ENCODE data around the gene NPC1.

NPC1 gene

GRCh38 chr18:23599809-23600208 lies 13.5 kb upstream of the NPC1 start:
- TF ChIP-seq CTCF (IDR thresholded peaks at IDR 0.05; ENCODE audit: low read depth, low read length, poor library complexity, severe bottlenecking) (no peak), EZH2phosphoT487 (IDR thresholded peaks at IDR 0.05; ENCODE audit: borderline replicate concordance, low read length) (no peak)
- Histone ChIP-seq H3K4me2 (ENCODE audit: low read length) (no peak overlapping the region), H3K27me3 (ENCODE audit: control insufficient read depth, low read length) (peaks cover 17% of the 10 kb centered on the region), H3F3A (ENCODE audit: control insufficient read depth, insufficient read depth) (no peaks in the 10 kb centered on the region), H3K9me3 (ENCODE audit: control insufficient read depth, insufficient read depth, low read length) (no peaks in the 10 kb centered on the region), H4K20me1 (ENCODE audit: control insufficient read depth, insufficient read depth, low read depth, low read length) (0 out of 2 replicates have a peak, but pooled peaks cover 2% of the 10 kb centered on the region), H3K4me3 (ENCODE audit: low read length) (no peak overlapping the region), H3K36me3 (ENCODE audit: control insufficient read depth, low read length) (no peaks in the 10 kb centered on the region), H3K4me1 (ENCODE audit: control insufficient read depth, low read length) (peaks cover 9% of the 10 kb centered on the region), H3K9me2 (replicated peaks; ENCODE audit: control insufficient read depth, low read length) (no peaks in the 10 kb centered on the region), H3K79me2 (ENCODE audit: control insufficient read depth, low read length) (no peaks in the 10 kb centered on the region), H3K27ac (ENCODE audit: low read depth, low read length) (no peak overlapping the region)

DNA sequence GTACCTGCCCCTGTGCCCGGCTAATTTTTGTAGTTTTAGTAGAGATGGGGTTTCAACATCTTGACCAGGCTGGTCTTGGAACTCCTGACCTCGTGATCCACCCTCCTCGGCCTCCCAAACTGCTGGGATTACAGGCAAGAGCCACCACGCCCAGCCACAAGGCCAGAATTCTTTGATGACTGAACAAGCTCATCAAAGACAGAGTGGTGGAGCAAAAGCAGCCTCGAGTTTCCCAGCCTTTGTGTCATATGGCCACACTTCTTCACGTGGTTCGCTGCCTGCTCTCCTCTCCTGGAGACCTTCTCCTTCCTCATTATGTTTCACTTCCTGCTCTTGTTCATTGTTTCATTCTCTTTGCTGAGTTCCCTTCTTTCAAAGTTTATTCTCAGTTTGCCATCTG lies 9.9 kb upstream of the NPC1 start:
- Histone ChIP-seq H3F3A (ENCODE audit: control insufficient read depth, insufficient read depth) (no peaks in the 10 kb centered on the region), H3K27me3 (ENCODE audit: control insufficient read depth, low read length) (peaks cover 17% of the 10 kb centered on the region), H3K4me2 (ENCODE audit: low read length) (no peak overlapping the region), H3K4me1 (ENCODE audit: control insufficient read depth, low read length) (peaks cover 9% of the 10 kb centered on the region), H3K9me3 (ENCODE audit: control insufficient read depth, insufficient read depth, low read length) (no peaks in the 10 kb centered on the region), H3K36me3 (ENCODE audit: control insufficient read depth, low read length) (no peaks in the 10 kb centered on the region), H3K9me2 (replicated peaks; ENCODE audit: control insufficient read depth, low read length) (no peaks in the 10 kb centered on the region), H3K79me2 (ENCODE audit: control insufficient read depth, low read length) (no peaks in the 10 kb centered on the region), H4K20me1 (ENCODE audit: control insufficient read depth, insufficient read depth, low read depth, low read length) (0 out of 2 replicates have a peak, but pooled peaks cover 2% of the 10 kb centered on the region), H3K27ac (ENCODE audit: low read depth, low read length) (no peak overlapping the region), H3K4me3 (ENCODE audit: low read length) (no peak overlapping the region)
- TF ChIP-seq CTCF (IDR thresholded peaks at IDR 0.05; ENCODE audit: low read depth, low read length, poor library complexity, severe bottlenecking) (no peak), EZH2phosphoT487 (IDR thresholded peaks at IDR 0.05; ENCODE audit: borderline replicate concordance, low read length) (no peak)

DNA sequence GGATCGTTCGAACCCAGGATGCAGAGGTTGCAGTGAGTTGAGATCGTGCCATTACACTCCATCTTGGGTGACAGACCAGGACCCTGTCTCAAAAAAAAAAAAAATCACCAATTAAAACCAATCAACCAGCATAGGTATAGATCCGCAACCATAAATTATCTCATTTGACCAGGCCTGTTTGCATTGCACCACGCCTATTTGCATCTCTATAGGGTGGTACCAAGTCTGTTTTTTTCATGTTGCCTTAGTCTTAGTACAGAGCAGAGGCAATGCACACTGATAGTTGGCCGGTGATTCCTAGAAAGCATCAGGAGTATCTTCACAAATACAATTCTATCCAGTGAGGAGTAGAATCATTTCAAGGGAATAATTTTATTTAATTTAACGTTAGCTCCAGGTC lies 9.3 kb upstream of the NPC1 start:
- no peaks in the 10 kb centered on the region for H3K9me2 ChIP-seq (replicated peaks; ENCODE audit: control insufficient read depth, low read length)
- no peaks in the 10 kb centered on the region for H3K9me3 ChIP-seq (ENCODE audit: control insufficient read depth, insufficient read depth, low read length)
- peaks cover 9% of the 10 kb centered on the region for H3K4me1 ChIP-seq (ENCODE audit: control insufficient read depth, low read length)
- no peaks in the 10 kb centered on the region for H3K36me3 ChIP-seq (ENCODE audit: control insufficient read depth, low read length)
- H3F3A ChIP-seq (ENCODE audit: control insufficient read depth, insufficient read depth): no peaks in the 10 kb centered on the region
- H3K4me3 ChIP-seq (ENCODE audit: low read length): no peak overlapping the region
- H4K20me1 ChIP-seq (ENCODE audit: control insufficient read depth, insufficient read depth, low read depth, low read length): 0 out of 2 replicates have a peak, but pooled peaks cover 2% of the 10 kb centered on the region
- H3K27me3 ChIP-seq (ENCODE audit: control insufficient read depth, low read length): peaks cover 12% of the 10 kb centered on the region
- no peaks in the 10 kb centered on the region for H3K79me2 ChIP-seq (ENCODE audit: control insufficient read depth, low read length)
- TF ChIP-seq CTCF (IDR thresholded peaks at IDR 0.05; ENCODE audit: low read depth, low read length, poor library complexity, severe bottlenecking) (no peak), EZH2phosphoT487 (IDR thresholded peaks at IDR 0.05; ENCODE audit: borderline replicate concordance, low read length) (no peak)
- H3K27ac ChIP-seq (ENCODE audit: low read depth, low read length): no peak overlapping the region
- H3K4me2 ChIP-seq (ENCODE audit: low read length): no peak overlapping the region
